Astrocyte of the cerebellum (primary cell): ENCODE measurements around the gene CTDSP1.
A peak's percentile ranks its signal among the peaks of the same experiment; 100 is the strongest.

ENCODE experiments used
- DNase-seq: peaks from one replicate; pipeline ENCODE4 v3.0.0-alpha.2; 2011; ENCODE audit warnings: low read depth
- H3K4me3 ChIP-seq: 2 replicates; pipeline ENCODE4 v1.5.1; 2011; ENCODE audit warnings: mild to moderate bottlenecking, low read depth, low read length, moderate library complexity
- CTCF ChIP-seq: IDR thresholded peaks from 2 replicates; pipeline ENCODE4 v1.5.1; 2012; ENCODE audit warnings: low read length, low read depth, moderate library complexity, mild to moderate bottlenecking; ENCODE audit errors: missing control alignments
- in situ Hi-C: cut with HindIII; loops from 2 replicates; pipeline ENCODE4 v1.10.0; 2017; ENCODE audit warnings: low sequenced_read_pairs

Gene CTDSP1

GRCh38 chr2:218381916-218382366 is 17.7 kb upstream of the CTDSP1 start, which contains the start of gene SLC11A1:
TSS of gene SLC11A1 (plus strand) at chr2:218382273. CDS start at chr2:218382369, 96 bp downstream.
- no peak within 1 kb of the TSS for H3K4me3 ChIP-seq
- DNase-seq: no peak
- in situ Hi-C loops: loop anchor here (5.0 kb wide), 1 partner anchor 85 kb away; no protein-coding TSS in a partner anchor
- no peak for TF ChIP-seq CTCF

DNA sequence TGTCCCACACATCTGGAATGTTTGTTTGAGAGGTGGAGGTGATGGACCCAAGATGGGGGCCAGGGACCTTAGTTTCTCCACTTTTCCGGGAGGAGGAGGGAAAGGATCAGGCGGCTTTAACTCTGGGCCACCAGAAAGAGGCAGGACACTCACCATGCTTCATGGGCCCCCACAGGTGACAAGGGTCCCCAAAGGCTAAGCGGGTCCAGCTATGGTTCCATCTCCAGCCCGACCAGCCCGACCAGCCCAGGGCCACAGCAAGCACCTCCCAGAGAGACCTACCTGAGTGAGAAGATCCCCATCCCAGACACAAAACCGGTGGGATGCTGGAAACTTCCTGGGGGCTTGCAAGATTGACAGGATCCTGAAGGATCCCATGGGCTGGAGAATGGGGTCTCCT is 16.9 kb upstream of the CTDSP1 start:
- TF ChIP-seq CTCF: no peak
- in situ Hi-C loops: loop anchor here (5.0 kb wide), 1 partner anchor 85 kb away; no protein-coding TSS in a partner anchor
- H3K4me3 ChIP-seq: no peak overlapping the region
- DNase-seq: no peak

GRCh38 chr2:218383892-218384519 is 15.7 kb upstream of the CTDSP1 start:
- no peak overlapping the region for H3K4me3 ChIP-seq
- in situ Hi-C loops: loop anchor here (5.0 kb wide), 1 partner anchor 87 kb away; no protein-coding TSS in a partner anchor
- DNase-seq: no peak
- no peak for TF ChIP-seq CTCF

- in situ Hi-C loops: loop anchor here (5.0 kb wide), 1 partner anchor 88 kb away; no protein-coding TSS in a partner anchor
- TF ChIP-seq CTCF: no peak
- DNase-seq: no peak
- H3K4me3 ChIP-seq: no peak overlapping the region
Measured at GRCh38 chr2:218384975-218385374, 14.7 kb upstream of the CTDSP1 start.

DNA sequence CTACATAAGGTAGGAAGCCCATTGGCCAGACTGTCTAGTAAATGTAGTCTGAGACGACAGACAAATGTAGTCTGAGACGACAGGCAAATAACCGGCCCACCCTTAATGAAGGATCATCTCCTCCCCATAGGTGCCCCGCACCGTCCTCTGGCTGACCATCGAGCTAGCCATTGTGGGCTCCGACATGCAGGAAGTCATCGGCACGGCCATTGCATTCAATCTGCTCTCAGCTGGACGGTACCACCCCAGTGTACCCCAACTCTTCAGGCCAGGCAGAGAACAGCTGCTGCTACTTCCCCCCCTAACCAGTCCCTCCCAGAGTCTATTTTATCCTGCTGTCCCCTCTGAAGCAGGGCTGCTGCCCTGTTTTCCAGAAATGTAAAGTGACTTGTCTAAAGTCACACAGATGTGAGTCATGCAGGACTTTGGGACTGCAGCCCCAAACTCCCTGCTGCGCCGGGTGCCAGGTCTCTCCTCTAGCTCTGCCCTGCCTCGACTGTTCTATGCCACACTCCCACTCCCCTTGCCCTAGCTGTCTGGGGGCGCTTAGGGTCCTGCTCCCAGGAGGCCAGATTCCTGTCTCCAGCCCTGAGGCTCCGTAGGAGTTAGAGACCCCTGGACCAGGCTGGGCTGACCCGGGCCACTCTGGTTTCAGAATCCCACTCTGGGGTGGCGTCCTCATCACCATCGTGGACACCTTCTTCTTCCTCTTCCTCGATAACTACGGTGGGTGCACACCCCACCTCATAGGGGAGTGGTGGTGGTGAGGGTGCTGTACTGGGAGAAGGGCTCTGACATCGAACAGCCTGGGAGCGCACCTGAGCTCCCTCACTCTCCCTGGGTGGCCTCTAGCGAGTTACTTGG is 12.9 kb upstream of the CTDSP1 start:
- H3K4me3 ChIP-seq: no peak overlapping the region
- no peak for DNase-seq
- no peak for TF ChIP-seq CTCF

DNA sequence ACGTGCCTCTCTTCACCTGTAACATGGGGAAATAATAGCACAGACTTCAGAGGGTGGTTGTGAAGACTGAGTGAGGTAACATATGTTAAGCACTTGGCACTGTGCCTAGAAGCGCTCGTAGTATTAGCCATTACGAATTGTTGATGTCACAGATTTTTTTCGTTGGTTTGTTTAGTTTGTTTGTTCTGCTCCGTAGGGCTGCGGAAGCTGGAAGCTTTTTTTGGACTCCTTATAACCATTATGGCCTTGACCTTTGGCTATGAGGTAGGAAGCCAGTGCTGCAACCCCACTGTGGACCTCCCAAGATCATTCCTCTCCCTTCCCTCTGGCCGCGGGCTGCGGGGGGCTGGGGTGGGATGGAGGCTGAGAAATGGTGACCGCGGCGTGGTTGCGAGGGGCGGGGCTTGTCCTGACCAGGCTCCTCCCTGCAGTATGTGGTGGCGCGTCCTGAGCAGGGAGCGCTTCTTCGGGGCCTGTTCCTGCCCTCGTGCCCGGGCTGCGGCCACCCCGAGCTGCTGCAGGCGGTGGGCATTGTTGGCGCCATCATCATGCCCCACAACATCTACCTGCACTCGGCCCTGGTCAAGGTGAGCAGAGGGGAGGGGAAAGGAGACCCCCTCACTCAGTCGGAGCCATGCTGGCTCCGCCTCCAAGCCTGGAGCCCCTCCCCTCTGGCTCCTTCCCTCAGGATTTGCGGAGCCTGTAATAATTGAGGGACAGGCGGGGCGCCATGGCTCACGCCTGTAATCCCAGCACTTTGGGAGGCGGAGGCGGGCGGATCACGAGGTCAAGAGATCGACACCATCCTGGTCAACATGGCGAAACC is 12.1 kb upstream of the CTDSP1 start:
- TF ChIP-seq CTCF: no peak
- peak overlapping the region; percentile 23 for H3K4me3 ChIP-seq
- peak; percentile 60 for DNase-seq
- in situ Hi-C loops: no loop called here

More for the DNA sequence above, 12.9 kb upstream of the CTDSP1 start:
- in situ Hi-C loops: no loop called here
